Stomach (tissue), 9 donors: Measurements from ENCODE around the gene NPAS1. TPM values are rescaled to one million over a fixed set of nuclear protein-coding genes. Genes with fewer than 3 reads are reported as not detected.

Experiments
- DNase-seq, 2 donors: peaks; one replicate each; pipeline versions ENCODE4 v3.0.0 to v3.0.0-alpha.2; 2013 to 2019
- H3K27ac ChIP-seq, 5 donors: fragments of 200-600 bp in 4 of 5; sonication (generic) in 4 of 5; one replicate each; pipeline ENCODE4 v1.5.1; 2013 to 2019; ENCODE audit warnings: mild to moderate bottlenecking in 1 of 5, moderate library complexity in 1 of 5
- H3K27me3 ChIP-seq, 3 donors: fragments of 200-600 bp; sonication (generic); one replicate each; pipeline ENCODE4 v1.5.1; 2017 to 2019; ENCODE audit warnings: mixed run types in 1 of 3
- H3K36me3 ChIP-seq, 4 donors: fragments of 200-600 bp; sonication (generic); 1 replicate in 3 of 4; 2 replicates in 1 of 4; pipeline ENCODE4 v1.5.1; 2016 to 2019
- H3K4me1 ChIP-seq, 4 donors: fragments of 200-600 bp; sonication (generic); one replicate each; pipeline ENCODE4 v1.5.1; 2016 to 2019
- H3K4me3 ChIP-seq, 4 donors: fragments of 200-600 bp; sonication (generic) in 3 of 4; one replicate each; pipeline ENCODE4 v1.5.1; 2016 to 2019; ENCODE audit warnings: mild to moderate bottlenecking in 1 of 4
- H3K9me3 ChIP-seq, 4 donors: fragments of 200-600 bp; sonication (generic); one replicate each; pipeline ENCODE4 v1.5.1; 2016 to 2019
- CTCF ChIP-seq, 7 experiments: fragments of 450-650 bp in 4 of 7; fragments of 200-600 bp in 3 of 7; sonication (generic) in 3 of 7; IDR thresholded peaks; one replicate each; pipeline ENCODE4 v1.5.1; 2016 to 2019; ENCODE audit warnings: antibody characterized with exemption in 7 of 7, control low read depth in 2 of 7, mild to moderate bottlenecking in 1 of 7
- EP300 ChIP-seq: sonication (generic); formaldehyde crosslinking; IDR thresholded peaks from one replicate; pipeline ENCODE4 v1.6.1; 2017; ENCODE audit warnings: antibody characterized with exemption
- POLR2A ChIP-seq, 4 donors: fragments of 450-650 bp; IDR thresholded peaks; one replicate each; pipeline ENCODE4 v1.6.1; 2016; ENCODE audit warnings: antibody characterized with exemption in 4 of 4, control low read depth in 2 of 4, mild to moderate bottlenecking in 1 of 4, moderate library complexity in 1 of 4
- POLR2AphosphoS5 ChIP-seq, 3 donors: sonication (generic); formaldehyde crosslinking; IDR thresholded peaks; one replicate each; pipeline ENCODE4 v1.6.1; 2016; ENCODE audit warnings: antibody characterized with exemption in 3 of 3
- WGBS, 5 donors: extraction: QIAGEN DNeasy Blood & Tissue Kit in 3 of 5; methylation state at CpG; one replicate each; pipeline versions ENCODE4 v1.1.5 to v1.1.7; 2013 to 2018; 5-methylcytosine and 5-hydroxymethylcytosine counted together
- intact Hi-C: fragments of 100-400 bp; cut with DNase I; formaldehyde crosslinking; loops from one replicate; pipeline ENCODE4 v1.15.1; 2023; ENCODE audit warnings: low total_unique reads
- polyA plus RNA-seq, 3 donors: library from polyadenylated mRNA; stranded (reverse); fragments of 200-250 nt; gene quantifications; one replicate each; pipeline ENCODE4 v1.2.3, GENCODE V29; 2013
- total RNA-seq, 5 donors: library from RNA; depleted of rRNA; stranded (reverse); fragments of >200 nt; gene quantifications; one replicate each; pipeline versions ENCODE4 v1.1.0 to v1.2.3, GENCODE V29; 2014 to 2016
- donor health status: healthy with polysubstance abuse.
- donor health status: Bipolar disorder and iron deficiency.
- donor health status: healthy.

The NPAS1 gene
- total and polyA plus RNA-seq, 8 donors: 0.72 to 8.9 (median 1.1) TPM; not detected in 3

GRCh38 chr19:47028195-47028601 is 8.6 kb downstream of the NPAS1 start:
- peaks cover 9 to 97% (median 49%) of the 10 kb centered on the region in 3 donors for H3K27me3 ChIP-seq
- no peak overlapping the region for H3K27ac ChIP-seq
- H3K4me1 ChIP-seq: peaks cover 0 to 4% (median 3%) of the 10 kb centered on the region in 4 donors
- no peak for TF ChIP-seq CTCF (IDR thresholded peaks at IDR 0.05)
- TF ChIP-seq EP300: no peak
- TF ChIP-seq POLR2AphosphoS5 (IDR thresholded peaks at IDR 0.05): no peak
- TF ChIP-seq POLR2A (IDR thresholded peaks at IDR 0.05): no peak
- intact Hi-C loops: no loop called here
- no peaks in the 10 kb centered on the region for H3K9me3 ChIP-seq
- peak in 1 of 2 donors; percentile 42 for DNase-seq
- whole genome bisulfite sequencing, 5 donors: 8 to 19% (median 12%) methylated on average over 14 of the region's 14 CpGs
- no peak overlapping the region for H3K4me3 ChIP-seq
- no peaks in the 10 kb centered on the region for H3K36me3 ChIP-seq

DNA sequence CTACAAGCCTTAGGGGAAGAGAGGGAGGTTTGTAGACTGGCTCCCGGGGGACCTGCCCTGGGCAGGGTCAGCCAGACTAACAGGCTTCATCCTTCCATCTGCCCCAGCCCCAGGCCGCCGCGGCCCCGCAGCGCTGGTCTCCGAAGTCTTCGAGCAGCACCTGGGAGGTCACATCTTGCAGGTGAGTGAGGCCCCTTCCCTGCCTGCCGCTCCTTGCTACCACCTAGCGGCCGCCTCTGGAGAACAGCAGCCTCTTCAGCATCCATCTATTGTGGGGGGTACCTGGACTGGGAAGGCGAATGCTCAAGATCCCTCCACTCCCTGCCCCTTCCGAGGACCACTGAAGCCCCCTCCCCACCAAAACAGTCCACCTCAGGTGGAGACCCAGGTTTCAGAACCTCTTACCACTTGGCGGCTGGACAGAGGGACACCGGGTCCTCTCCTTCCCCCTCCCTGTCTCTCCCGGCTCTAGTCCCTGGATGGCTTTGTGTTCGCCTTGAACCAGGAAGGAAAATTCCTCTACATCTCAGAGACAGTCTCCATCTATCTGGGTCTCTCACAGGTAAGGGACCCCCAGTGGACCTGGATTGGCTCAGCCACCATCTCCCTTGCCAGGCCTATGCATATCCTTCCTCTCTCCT is 12.7 kb downstream of the NPAS1 start:
- WGBS, 5 donors: 10 to 17% (median 13%) methylated on average over 13 to 17 of the region's 17 CpGs
- H3K27ac ChIP-seq: no peak overlapping the region
- peak; percentile 70 to 83 for DNase-seq
- H3K9me3 ChIP-seq: no peaks in the 10 kb centered on the region
- TF ChIP-seq EP300 (no peak), CTCF (IDR thresholded peaks at IDR 0.05) (peak in 5 of 7 experiments; percentile 62 to 79 (median 78))
- no peak overlapping the region for H3K4me3 ChIP-seq
- H3K4me1 ChIP-seq: peaks cover 15 to 25% (median 22%) of the 10 kb centered on the region in 4 donors
- H3K27me3 ChIP-seq: peaks cover 4 to 76% (median 18%) of the 10 kb centered on the region in 3 donors
- no peaks in the 10 kb centered on the region for H3K36me3 ChIP-seq
- intact Hi-C loops: no loop called here

DNA sequence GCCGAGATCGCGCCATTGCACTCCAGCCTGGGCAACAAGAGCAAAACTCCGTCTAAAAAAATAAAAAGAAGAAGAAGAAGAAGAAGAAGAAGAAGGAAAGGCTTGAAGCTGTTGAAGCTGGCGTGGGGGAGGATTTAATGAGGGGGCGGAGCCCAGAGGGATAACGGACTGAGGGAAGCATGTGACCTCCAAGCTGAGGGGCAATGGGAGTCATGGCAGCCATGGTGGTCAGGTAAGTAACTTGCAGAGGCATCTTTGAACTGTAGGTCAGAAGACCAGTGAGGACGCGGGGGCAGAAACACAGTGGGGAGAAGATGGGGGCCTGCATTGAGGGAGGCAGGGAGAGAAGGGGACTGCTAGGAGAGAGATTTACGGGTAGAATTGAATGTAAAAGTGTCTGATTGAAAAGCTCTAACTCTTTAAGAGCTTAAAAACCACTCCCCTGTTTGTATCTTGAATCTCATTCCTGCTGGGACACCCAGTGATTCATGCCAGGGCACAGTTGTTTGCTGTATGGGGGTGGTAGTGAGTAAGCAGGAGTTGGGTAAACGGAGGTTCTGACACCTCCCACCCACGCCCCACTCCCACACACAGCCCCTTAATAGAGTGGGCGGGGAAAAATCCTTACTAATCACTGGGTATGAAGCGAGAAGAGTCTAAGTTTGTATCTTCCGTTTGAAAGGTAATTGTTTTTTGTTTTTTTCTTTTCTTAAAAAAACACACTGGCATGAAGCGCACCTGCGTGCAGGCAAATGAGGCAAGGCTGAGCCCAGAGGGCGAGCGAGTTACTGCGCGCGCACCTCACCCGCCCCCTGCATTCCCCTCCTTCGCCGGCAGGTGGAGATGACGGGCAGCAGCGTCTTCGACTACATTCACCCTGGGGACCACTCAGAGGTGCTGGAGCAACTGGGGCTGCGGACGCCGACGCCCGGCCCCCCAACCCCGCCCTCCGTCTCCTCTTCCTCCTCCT is 15.8 kb downstream of the NPAS1 start:
- Histone ChIP-seq H3K36me3 (no peaks in the 10 kb centered on the region), H3K4me1 (peaks cover 15 to 25% (median 22%) of the 10 kb centered on the region in 4 donors), H3K4me3 (peak overlapping the region; percentile 45 to 54 (median 50)), H3K27ac (peak overlapping the region; percentile 66 to 91 (median 83)), H3K27me3 (peaks cover 0 to 47% (median 0%) of the 10 kb centered on the region in 3 donors), H3K9me3 (no peaks in the 10 kb centered on the region)
- peak; percentile 93 to 96 for DNase-seq
- 7 to 10% (median 9%) methylated on average over 33 to 35 of the region's 35 CpGs for WGBS, 5 donors
- intact Hi-C loops: no loop called here
- no peak for TF ChIP-seq EP300
- TF ChIP-seq POLR2AphosphoS5 (IDR thresholded peaks at IDR 0.05): peak in 2 of 3 donors; percentile 73 to 78
- TF ChIP-seq CTCF (IDR thresholded peaks at IDR 0.05): peak in 5 of 7 experiments; percentile 97 to 99 (median 98)
- TF ChIP-seq POLR2A (IDR thresholded peaks at IDR 0.05): no peak

GRCh38 chr19:47036097-47036651 is 16.5 kb downstream of the NPAS1 start:
- intact Hi-C loops: no loop called here
- TF ChIP-seq EP300 (no peak), CTCF (IDR thresholded peaks at IDR 0.05) (peak in 2 of 7 experiments; percentile 11 to 22), POLR2A (IDR thresholded peaks at IDR 0.05) (no peak)
- Histone ChIP-seq H3K27me3 (peaks cover 0 to 40% (median 0%) of the 10 kb centered on the region in 3 donors), H3K9me3 (no peaks in the 10 kb centered on the region), H3K27ac (peak overlapping the region; percentile 66 to 91 (median 83)), H3K36me3 (no peaks in the 10 kb centered on the region), H3K4me3 (peak overlapping the region; percentile 45 to 54 (median 50)), H3K4me1 (peaks cover 15 to 25% (median 22%) of the 10 kb centered on the region in 4 donors)
- 7 to 12% (median 8%) methylated on average over 26 of the region's 26 CpGs for WGBS, 5 donors
- DNase-seq: peak; percentile 54 to 87
